GM12892 (cell line): ENCODE data around the gene C5orf52.

Source experiments
- POLR2AphosphoS5 ChIP-seq: IDR thresholded peaks from 2 replicates; pipeline ENCODE4 v1.6.1; 2011; ENCODE audit warnings: low read depth, low read length, control low read depth
- TAF1 ChIP-seq: IDR thresholded peaks from 2 replicates; pipeline ENCODE4 v1.6.1; 2011; ENCODE audit warnings: low read depth, mild to moderate bottlenecking, control low read depth, low read length, borderline replicate concordance

- TF ChIP-seq POLR2AphosphoS5 = no peak
- TF ChIP-seq TAF1 = no peak
Measured at GRCh38 chr5:157679801-157680200, 8.5 kb downstream of the C5orf52 start.
